Measurements from ENCODE around the gene ITPK1.
A peak's percentile ranks its signal among the peaks of the same experiment; 100 is the strongest.
"Not testable (repeated sequence)": the region's sequence is repeated elsewhere in the genome, so short reads cannot be mapped to it uniquely, and the experiment has no call there.

Gene ITPK1

DNA sequence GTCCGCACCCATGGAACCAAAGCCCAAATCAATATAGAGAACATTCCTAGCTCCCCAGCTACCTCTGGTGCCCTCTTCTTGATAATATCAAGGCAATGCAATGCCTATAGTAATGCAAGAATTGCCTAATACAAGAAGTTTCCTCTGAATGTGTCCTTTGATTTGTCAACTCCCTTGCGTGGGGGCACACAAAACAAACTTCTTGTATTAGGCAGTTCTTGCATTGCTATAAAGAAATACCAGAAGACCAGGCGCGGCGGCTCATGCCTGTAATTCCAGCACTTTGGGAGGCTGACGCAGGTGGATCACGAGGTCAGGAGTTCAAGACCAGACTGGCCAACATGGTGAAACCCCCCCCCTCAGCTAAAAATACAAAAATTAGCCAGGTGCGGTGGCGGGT lies 10.4 kb upstream of the ITPK1 start:
- Histone ChIP-seq H3K36me3 (ENCODE audit: insufficient read depth, low read length) (no peaks in the 10 kb centered on the region), H3K4me3 (ENCODE audit: low read depth in 1 of 2, low read length in 2 of 2) (no peak overlapping the region), H3K9ac (ENCODE audit: low read length) (no peak overlapping the region), H3K9me3 (ENCODE audit: low read length) (no peaks in the 10 kb centered on the region), H3K27ac (ENCODE audit: low read depth, low read length) (no peak overlapping the region), H3K27me3 (ENCODE audit: control insufficient read depth in 1 of 2, insufficient read depth in 2 of 2, low read length in 2 of 2) (no peaks in the 10 kb centered on the region), H3K4me1 (ENCODE audit: insufficient read depth, low read length) (no peaks in the 10 kb centered on the region)

GRCh38 chr14:93122826-93123225 lies 7.1 kb upstream of the ITPK1 start:
- Histone ChIP-seq H3K36me3 (ENCODE audit: insufficient read depth, low read length) (no peaks in the 10 kb centered on the region), H3K4me3 (ENCODE audit: low read depth in 1 of 2, low read length in 2 of 2) (no peak overlapping the region), H3K9me3 (ENCODE audit: low read length) (no peaks in the 10 kb centered on the region), H3K9ac (ENCODE audit: low read length) (no peak overlapping the region), H3K27me3 (ENCODE audit: control insufficient read depth in 1 of 2, insufficient read depth in 2 of 2, low read length in 2 of 2) (no peaks in the 10 kb centered on the region), H3K4me1 (ENCODE audit: insufficient read depth, low read length) (no peaks in the 10 kb centered on the region), H3K27ac (ENCODE audit: low read depth, low read length) (no peak overlapping the region)

DNA sequence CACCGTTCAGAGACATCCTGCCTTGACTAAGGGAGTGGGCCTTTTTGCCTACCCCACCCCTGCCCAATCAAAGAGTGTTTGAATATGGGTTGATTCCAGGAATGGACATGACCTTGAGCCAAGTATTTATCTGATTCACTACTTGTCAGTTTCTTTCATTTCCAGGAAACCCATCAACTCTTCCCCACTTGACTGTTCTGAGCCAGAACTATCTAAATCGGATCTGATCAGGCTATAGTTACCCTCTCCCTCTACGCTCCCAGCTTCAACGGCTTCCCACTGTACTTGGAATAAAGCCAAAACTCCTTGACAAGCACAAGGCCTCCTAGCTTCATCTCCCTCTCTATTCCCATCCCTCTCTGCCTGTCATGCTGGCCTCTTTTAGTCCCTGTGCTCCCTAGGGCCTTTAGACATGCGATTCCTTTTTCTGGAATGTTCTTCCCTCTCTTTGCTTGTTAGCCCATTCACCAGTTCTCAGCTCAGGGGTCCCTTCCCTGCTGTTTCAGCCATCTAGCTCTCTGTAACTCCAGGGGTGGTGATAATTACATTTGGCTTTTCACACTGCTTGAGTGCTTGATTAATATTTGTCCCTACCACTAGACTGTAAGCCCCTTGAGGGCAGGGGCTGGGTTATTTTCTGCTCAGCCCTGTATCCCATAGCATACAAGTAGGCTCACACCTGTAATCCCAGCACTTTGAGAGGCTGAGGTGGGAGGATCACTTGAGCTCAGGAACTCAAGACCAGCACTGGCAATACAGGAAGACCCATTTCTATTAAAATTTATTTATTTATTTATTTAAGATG lies 5.5 kb upstream of the ITPK1 start:
- no peak overlapping the region for H3K4me3 ChIP-seq (ENCODE audit: low read depth in 1 of 2, low read length in 2 of 2)
- H3K9me3 ChIP-seq (ENCODE audit: low read length) = no peaks in the 10 kb centered on the region
- H3K27me3 ChIP-seq (ENCODE audit: control insufficient read depth in 1 of 2, insufficient read depth in 2 of 2, low read length in 2 of 2) = no peaks in the 10 kb centered on the region
- no peaks in the 10 kb centered on the region for H3K36me3 ChIP-seq (ENCODE audit: insufficient read depth, low read length)
- no peak overlapping the region for H3K27ac ChIP-seq (ENCODE audit: low read depth, low read length)
- H3K4me1 ChIP-seq (ENCODE audit: insufficient read depth, low read length) = peaks cover 5% of the 10 kb centered on the region
- H3K9ac ChIP-seq (ENCODE audit: low read length) = no peak overlapping the region

DNA sequence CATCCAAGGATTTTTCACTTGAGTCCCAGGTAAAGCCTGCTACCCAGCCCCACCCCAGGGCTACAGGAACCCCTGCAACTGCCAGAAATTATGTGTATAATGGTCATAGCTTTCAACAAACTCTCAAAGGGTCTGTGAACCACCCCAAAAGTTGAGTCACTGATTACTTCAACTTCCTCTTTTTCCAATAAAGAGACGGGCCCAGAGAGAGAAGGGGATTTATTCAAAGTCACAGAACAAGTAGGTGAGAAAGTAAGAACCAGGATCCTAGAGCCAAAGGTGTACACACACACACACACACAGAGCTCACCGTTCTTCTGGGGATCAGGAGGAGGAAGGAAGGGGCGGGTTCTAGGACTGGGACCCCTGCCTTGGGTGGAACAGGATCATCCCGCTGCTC lies 4.8 kb upstream of the ITPK1 start:
- no peak overlapping the region for H3K9ac ChIP-seq (ENCODE audit: low read length)
- H3K9me3 ChIP-seq (ENCODE audit: low read length) = no peaks in the 10 kb centered on the region

GRCh38 chr14:93116676-93117200 lies 1.0 kb upstream of the ITPK1 start:
- peaks cover 28% of the 10 kb centered on the region for H3K4me1 ChIP-seq (ENCODE audit: insufficient read depth, low read length)
- no peaks in the 10 kb centered on the region for H3K27me3 ChIP-seq (ENCODE audit: control insufficient read depth in 1 of 2, insufficient read depth in 2 of 2, low read length in 2 of 2)
- H3K4me3 ChIP-seq (ENCODE audit: low read depth in 1 of 2, low read length in 2 of 2) = peak overlapping the region; percentile 68 to 83
- peak overlapping the region; percentile 77 for H3K27ac ChIP-seq (ENCODE audit: low read depth, low read length)
- no peaks in the 10 kb centered on the region for H3K36me3 ChIP-seq (ENCODE audit: insufficient read depth, low read length)
- H3K9me3 ChIP-seq (ENCODE audit: low read length) = no peaks in the 10 kb centered on the region
- peak overlapping the region; percentile 50 for H3K9ac ChIP-seq (ENCODE audit: low read length)

More for the DNA sequence above, 4.8 kb upstream of the ITPK1 start:
- no peak overlapping the region for H3K4me3 ChIP-seq (ENCODE audit: low read depth in 1 of 2, low read length in 2 of 2)
- no peaks in the 10 kb centered on the region for H3K27me3 ChIP-seq (ENCODE audit: control insufficient read depth in 1 of 2, insufficient read depth in 2 of 2, low read length in 2 of 2)
- no peak overlapping the region for H3K27ac ChIP-seq (ENCODE audit: low read depth, low read length)
- no peaks in the 10 kb centered on the region for H3K36me3 ChIP-seq (ENCODE audit: insufficient read depth, low read length)
- H3K4me1 ChIP-seq (ENCODE audit: insufficient read depth, low read length) = peaks cover 7% of the 10 kb centered on the region

- Histone ChIP-seq H3K36me3 (ENCODE audit: insufficient read depth, low read length) (no peaks in the 10 kb centered on the region), H3K27me3 (ENCODE audit: control insufficient read depth in 1 of 2, insufficient read depth in 2 of 2, low read length in 2 of 2) (no peaks in the 10 kb centered on the region), H3K27ac (ENCODE audit: low read depth, low read length) (peak overlapping the region; percentile 80), H3K4me3 (ENCODE audit: low read depth in 1 of 2, low read length in 2 of 2) (peak overlapping the region; percentile 71 to 72), H3K4me1 (ENCODE audit: insufficient read depth, low read length) (peaks cover 38% of the 10 kb centered on the region), H3K9me3 (ENCODE audit: low read length) (no peaks in the 10 kb centered on the region), H3K9ac (ENCODE audit: low read length) (peak overlapping the region; percentile 51)
These were observed 480 bp downstream of the ITPK1 start for GRCh38 chr14:93115069-93115820.

DNA sequence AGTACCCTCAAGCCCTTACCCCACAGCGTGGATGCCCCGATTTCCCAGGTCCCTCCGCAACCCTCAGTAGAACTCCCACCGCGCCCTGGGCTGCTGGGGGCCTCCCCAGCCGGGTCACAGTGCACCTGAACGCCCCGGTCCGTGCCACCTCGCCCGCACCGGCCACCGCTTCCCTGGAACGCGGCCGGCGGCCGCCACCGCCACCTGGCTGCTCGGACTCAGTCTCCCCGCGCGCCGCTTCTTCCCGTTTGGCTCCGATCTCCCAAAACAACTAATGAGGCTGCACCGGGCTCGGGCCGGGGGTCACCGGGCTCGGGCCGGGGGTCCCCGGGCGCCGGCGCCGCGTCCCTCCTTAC lies 1.0 kb downstream of the ITPK1 start:
- H3K27me3 ChIP-seq (ENCODE audit: control insufficient read depth in 1 of 2, insufficient read depth in 2 of 2, low read length in 2 of 2) = no peaks in the 10 kb centered on the region
- H3K9me3 ChIP-seq (ENCODE audit: low read length) = no peaks in the 10 kb centered on the region
- peak overlapping the region; percentile 71 to 72 for H3K4me3 ChIP-seq (ENCODE audit: low read depth in 1 of 2, low read length in 2 of 2)
- H3K9ac ChIP-seq (ENCODE audit: low read length) = peak overlapping the region; percentile 51
- peaks cover 40% of the 10 kb centered on the region for H3K4me1 ChIP-seq (ENCODE audit: insufficient read depth, low read length)
- H3K27ac ChIP-seq (ENCODE audit: low read depth, low read length) = peak overlapping the region; percentile 80
- no peaks in the 10 kb centered on the region for H3K36me3 ChIP-seq (ENCODE audit: insufficient read depth, low read length)

DNA sequence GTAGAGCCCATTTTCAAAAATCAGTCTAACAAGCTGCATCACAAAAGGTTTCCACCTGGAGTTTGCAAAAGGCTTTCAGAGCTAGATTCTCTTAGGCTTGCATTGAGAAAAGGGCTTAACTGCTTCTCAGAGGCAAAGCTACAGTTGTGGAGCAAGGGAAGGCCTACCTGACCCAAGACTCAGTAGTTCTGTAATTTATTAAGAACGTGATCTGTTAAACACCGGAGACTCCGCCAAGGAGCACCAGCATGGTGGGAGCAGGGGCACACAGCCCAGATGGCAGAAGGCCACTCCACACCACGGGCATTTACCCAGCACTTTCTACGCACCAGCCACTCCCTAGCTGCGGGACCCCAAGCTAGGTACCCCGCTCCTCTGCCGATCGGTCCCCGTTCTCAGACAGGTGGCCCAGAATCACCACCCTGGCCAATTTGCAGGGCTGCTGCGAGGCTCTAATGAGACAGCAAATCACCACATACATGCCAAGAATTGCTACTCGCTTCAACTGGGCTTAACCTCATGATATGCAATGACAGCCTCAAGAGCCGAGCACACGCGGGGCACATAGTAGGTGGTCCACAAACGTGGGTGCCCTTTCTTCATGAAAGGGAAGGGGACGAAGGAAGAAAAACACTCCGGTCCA lies 1.5 kb downstream of the ITPK1 start:
- H3K9me3 ChIP-seq (ENCODE audit: low read length) = no peaks in the 10 kb centered on the region
- no peaks in the 10 kb centered on the region for H3K36me3 ChIP-seq (ENCODE audit: insufficient read depth, low read length)
- peak overlapping the region; percentile 51 for H3K9ac ChIP-seq (ENCODE audit: low read length)
- no peaks in the 10 kb centered on the region for H3K27me3 ChIP-seq (ENCODE audit: control insufficient read depth in 1 of 2, insufficient read depth in 2 of 2, low read length in 2 of 2)
- H3K27ac ChIP-seq (ENCODE audit: low read depth, low read length) = peak overlapping the region; percentile 80
- H3K4me3 ChIP-seq (ENCODE audit: low read depth in 1 of 2, low read length in 2 of 2) = peak overlapping the region; percentile 71 to 72
- H3K4me1 ChIP-seq (ENCODE audit: insufficient read depth, low read length) = peaks cover 40% of the 10 kb centered on the region

DNA sequence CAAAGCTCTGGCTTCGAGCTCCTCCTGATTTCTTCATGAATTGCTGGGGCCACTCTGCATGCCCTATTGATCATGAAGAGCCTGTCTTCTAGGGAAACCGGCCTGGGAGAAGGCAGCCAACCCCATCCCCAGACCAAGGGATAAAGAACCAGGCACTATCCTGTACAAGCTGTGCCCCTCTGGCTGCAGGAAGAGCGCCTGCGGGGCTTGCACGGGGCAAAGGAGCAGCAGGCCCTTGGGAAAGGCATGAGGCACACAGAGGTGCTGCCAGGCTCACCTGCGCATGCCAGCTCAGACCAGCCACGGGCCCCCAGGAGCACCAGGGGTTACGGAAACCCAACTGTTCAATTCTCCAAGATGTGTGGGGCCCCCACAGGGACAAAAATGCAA lies 2.1 kb downstream of the ITPK1 start:
- Histone ChIP-seq H3K9ac (ENCODE audit: low read length) (peak overlapping the region; percentile 3), H3K4me1 (ENCODE audit: insufficient read depth, low read length) (peaks cover 40% of the 10 kb centered on the region), H3K27me3 (ENCODE audit: control insufficient read depth in 1 of 2, insufficient read depth in 2 of 2, low read length in 2 of 2) (no peaks in the 10 kb centered on the region), H3K36me3 (ENCODE audit: insufficient read depth, low read length) (no peaks in the 10 kb centered on the region), H3K27ac (ENCODE audit: low read depth, low read length) (peak overlapping the region; percentile 35), H3K9me3 (ENCODE audit: low read length) (no peaks in the 10 kb centered on the region), H3K4me3 (ENCODE audit: low read depth in 1 of 2, low read length in 2 of 2) (peak overlapping the region; percentile 71 to 72)

DNA sequence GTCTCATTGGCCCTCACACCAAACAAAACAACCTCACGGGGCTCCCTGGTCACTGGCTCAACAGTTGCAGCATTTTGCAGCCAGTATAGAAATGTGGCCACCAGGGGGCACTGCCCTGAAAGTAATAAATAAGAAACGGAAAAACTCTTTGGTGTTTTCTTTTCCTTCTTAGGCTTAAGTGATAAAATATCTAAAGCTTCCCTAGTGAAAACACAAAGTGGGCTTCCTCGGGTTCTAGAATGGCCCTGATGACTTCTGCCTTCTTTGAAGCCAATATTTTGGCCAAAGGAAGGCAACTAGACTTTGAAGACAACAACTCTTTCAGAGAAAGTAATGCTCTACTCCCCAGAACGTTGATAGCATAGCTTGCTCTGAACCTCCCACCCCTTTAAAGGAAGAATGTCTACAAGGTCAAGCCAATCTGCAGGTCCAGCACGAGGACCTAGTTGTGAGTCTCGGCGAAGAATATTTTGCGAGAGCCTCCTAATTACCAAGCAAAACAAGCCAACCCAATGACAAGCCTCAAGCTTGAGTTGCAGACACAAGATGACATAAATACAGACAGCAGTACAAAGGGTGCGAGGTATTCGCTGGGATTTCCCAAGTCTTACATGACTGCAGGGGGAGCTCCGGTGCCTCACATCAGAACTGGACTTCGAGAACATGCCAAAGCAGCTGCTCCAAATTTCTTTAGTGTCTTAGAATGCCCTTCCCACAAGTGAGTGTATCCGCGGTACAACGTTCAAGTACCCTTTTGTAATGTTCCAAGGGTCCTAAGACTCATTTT lies 2.6 kb downstream of the ITPK1 start:
- Histone ChIP-seq H3K27me3 (ENCODE audit: control insufficient read depth in 1 of 2, insufficient read depth in 2 of 2, low read length in 2 of 2) (no peaks in the 10 kb centered on the region), H3K36me3 (ENCODE audit: insufficient read depth, low read length) (no peaks in the 10 kb centered on the region), H3K9ac (ENCODE audit: low read length) (peak overlapping the region; percentile 3), H3K9me3 (ENCODE audit: low read length) (no peaks in the 10 kb centered on the region), H3K27ac (ENCODE audit: low read depth, low read length) (peak overlapping the region; percentile 40), H3K4me1 (ENCODE audit: insufficient read depth, low read length) (peaks cover 44% of the 10 kb centered on the region), H3K4me3 (ENCODE audit: low read depth in 1 of 2, low read length in 2 of 2) (peak overlapping the region; percentile 9 to 72)

DNA sequence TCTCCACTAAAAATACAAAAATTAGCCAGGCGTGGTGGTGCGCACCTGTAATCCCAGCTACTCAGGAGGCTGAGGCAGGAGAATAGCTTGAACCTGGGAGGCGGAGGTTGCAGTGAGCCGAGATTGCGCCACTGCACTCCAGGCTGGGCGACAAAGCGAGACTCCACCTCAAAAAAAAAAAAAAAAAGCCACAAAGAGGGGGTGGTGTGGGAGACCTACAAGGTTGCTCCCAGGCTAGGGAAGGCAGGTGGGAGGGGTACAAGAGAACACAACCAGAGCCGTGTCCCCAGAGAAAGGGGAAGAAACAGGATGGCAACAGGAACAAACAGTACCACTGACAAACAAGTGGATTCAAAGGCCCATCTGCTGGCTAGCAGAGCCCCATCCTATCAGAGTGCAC lies 4.2 kb downstream of the ITPK1 start:
- peaks cover 52% of the 10 kb centered on the region for H3K4me1 ChIP-seq (ENCODE audit: insufficient read depth, low read length)
- not testable (repeated sequence) for H3K27ac ChIP-seq (ENCODE audit: low read depth, low read length); H3K27me3 ChIP-seq (ENCODE audit: control insufficient read depth in 1 of 2, insufficient read depth in 2 of 2, low read length in 2 of 2); H3K9me3 ChIP-seq (ENCODE audit: low read length); H3K4me3 ChIP-seq (ENCODE audit: low read depth in 1 of 2, low read length in 2 of 2); H3K9ac ChIP-seq (ENCODE audit: low read length); H3K36me3 ChIP-seq (ENCODE audit: insufficient read depth, low read length)

Measured in muscle layer of colon (tissue), 2 donors.